ENCODE results near the gene C22orf31. TPM values are rescaled to one million over a fixed set of nuclear protein-coding genes. Genes with fewer than 3 reads are reported as not detected.

C22orf31 gene
- total RNA-seq, 1 experiment from 2014 or later: not detected

DNA sequence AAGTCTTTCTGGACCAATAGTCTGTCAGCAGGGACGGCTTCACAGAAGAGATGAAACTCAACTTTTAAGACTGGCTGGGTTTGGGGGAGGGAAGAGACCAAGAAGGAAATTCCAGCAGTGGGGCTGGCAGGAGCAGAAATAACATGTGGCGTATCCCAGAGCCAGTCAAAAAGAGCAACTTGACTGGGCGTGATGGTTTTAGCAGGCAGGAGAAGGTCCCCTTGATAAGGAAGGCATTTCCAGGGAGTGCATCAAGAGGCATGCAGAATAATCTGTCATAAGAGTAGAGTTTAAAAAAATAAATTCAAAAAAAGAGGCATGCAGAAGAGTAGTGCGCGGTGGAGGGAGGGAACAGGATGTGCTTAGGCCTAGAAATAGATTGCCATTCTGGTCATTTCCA, 52.5 kb downstream of the C22orf31 start:
- DNase-seq: no peak
- no TSS peak for BruUV-seq (replicated peaks)
- Mint-ChIP-seq H3K4me1 (ENCODE audit: low read depth, unreplicated experiment) (peaks cover 26% of the 10 kb centered on the region), H3K27me3 (ENCODE audit: unreplicated experiment) (no peaks in the 10 kb centered on the region), H3K9me3 (ENCODE audit: low read depth, unreplicated experiment) (no peaks in the 10 kb centered on the region), H3K4me3 (ENCODE audit: low read depth, unreplicated experiment) (no peak overlapping the region), H3K27ac (ENCODE audit: unreplicated experiment) (no peak overlapping the region), H3K36me3 (ENCODE audit: insufficient read depth, unreplicated experiment) (peaks cover 14% of the 10 kb centered on the region)
- CTCF ChIA-PET: no interaction called here
- no peak for TF ChIP-seq CTCF (IDR thresholded peaks at IDR 0.05; ENCODE audit: unreplicated experiment)
- intact Hi-C loops (cut with micrococcal nuclease; ENCODE audit: unreplicated experiment): no loop called here

Other genes with a start within 250 kb of the C22orf31 start
- gene ZNRF3, start 178.3 kb downstream of the C22orf31 start, total RNA-seq (2022): 23.7 and 24.5 TPM in 2 replicates
- gene KREMEN1, start 11.2 kb upstream of the C22orf31 start, total RNA-seq (2022): 2.1 and 2.8 TPM in 2 replicates
- gene EMID1, start 144.1 kb upstream of the C22orf31 start, total RNA-seq (2022): 1.1 and 2.4 TPM in 2 replicates
- 51.5 and 51.7 TPM in 2 replicates for gene RHBDD3, start 206.2 kb upstream of the C22orf31 start, total RNA-seq (2022)
- 368 and 374 TPM in 2 replicates for gene EWSR1, start 206.4 kb upstream of the C22orf31 start, total RNA-seq (2022)
- 16.6 and 16.9 TPM in 2 replicates for gene GAS2L1, start 244.8 kb upstream of the C22orf31 start, total RNA-seq (2022)

All from Calu3 (cell line).